IMR-90 (cell line): ENCODE data around the gene RPL18. TPM values are rescaled to one million over a fixed set of nuclear protein-coding genes. Genes with fewer than 3 reads are reported as not detected.

Source experiments
- ATAC-seq: fragments of 200-7000 bp; cut with Tn5 transposase; 2 replicates; pipeline ENCODE4 v1.9.1; 2020; ENCODE audit warnings: low read depth, mild to moderate bottlenecking, moderate library complexity
- BruUV-seq: library from RNA; stranded (reverse); fragments of 400-500 nt; replicated peaks from 2 replicates; lab custom pipeline; 2021; lab: Mats Ljungman, UMichigan
- CTCF ChIA-PET: fragments of 300-600 bp; formaldehyde crosslinking; extraction: SDS; loops from one replicate; lab custom pipeline; 2021; ENCODE audit warnings: antibody characterized with exemption; lab: Yijun Ruan, JAX
- POLR2A ChIA-PET: fragments of 300-600 bp; sonication (Branson Sonifier 250); formaldehyde crosslinking; loops from one replicate; lab custom pipeline; 2022; ENCODE audit warnings: antibody characterized with exemption; ENCODE audit not compliant: unreplicated experiment; lab: Charles Lee
- DNase-seq: peaks from one replicate; pipeline ENCODE4 v3.0.0; 2013
- H2AFZ ChIP-seq: replicated peaks from 2 replicates; pipeline ENCODE3; 2013; ENCODE audit warnings: low read length, mild to moderate bottlenecking; ENCODE audit not compliant: poor library complexity
- H2AK5ac ChIP-seq: 2 replicates; pipeline ENCODE4 v1.6.1; 2013; ENCODE audit warnings: low read depth, low read length, inconsistent platforms
- H2AK9ac ChIP-seq: replicated peaks from 2 replicates; pipeline ENCODE3; 2013; ENCODE audit warnings: mild to moderate bottlenecking, low read depth, low read length, moderate library complexity; ENCODE audit not compliant: poor library complexity
- H2BK120ac ChIP-seq: 2 replicates; pipeline ENCODE4 v1.6.1; 2013; ENCODE audit warnings: low read depth, low read length, inconsistent platforms
- H2BK15ac ChIP-seq: 3 replicates; pipeline ENCODE4 v1.6.1; 2013; ENCODE audit warnings: low read depth, low read length, inconsistent platforms
- H2BK20ac ChIP-seq: 2 replicates; pipeline ENCODE4 v1.6.1; 2013; ENCODE audit warnings: low read depth, mild to moderate bottlenecking, inconsistent platforms, low read length, moderate library complexity
- H2BK5ac ChIP-seq: 2 replicates; pipeline ENCODE4 v1.6.1; 2013; ENCODE audit warnings: mild to moderate bottlenecking, low read depth, low read length, inconsistent platforms; ENCODE audit not compliant: poor library complexity, severe bottlenecking
- H3K14ac ChIP-seq: replicated peaks from 2 replicates; pipeline ENCODE4 v1.6.1; 2013; ENCODE audit warnings: low read depth, low read length, inconsistent platforms
- H3K18ac ChIP-seq: 2 replicates; pipeline ENCODE4 v1.6.1; 2013; ENCODE audit warnings: low read depth, low read length, control low read depth
- H3K23ac ChIP-seq: 2 replicates; pipeline ENCODE4 v1.6.1; 2013; ENCODE audit warnings: low read depth, low read length, inconsistent platforms
- H3K27ac ChIP-seq: 2 replicates; pipeline ENCODE4 v1.5.1; 2013; ENCODE audit warnings: mild to moderate bottlenecking, control low read depth, low read length; ENCODE audit not compliant: insufficient read depth
- H3K27me3 ChIP-seq: 2 replicates; pipeline ENCODE4 v1.6.1; 2013; ENCODE audit warnings: low read length; ENCODE audit not compliant: control insufficient read depth, insufficient read depth
- H3K36me3 ChIP-seq: 2 replicates; pipeline ENCODE4 v1.6.1; 2013; ENCODE audit warnings: low read length, mixed read lengths; ENCODE audit not compliant: control insufficient read depth, insufficient read depth
- H3K4ac ChIP-seq: 2 replicates; pipeline ENCODE4 v1.6.1; 2013; ENCODE audit warnings: low read depth, low read length, inconsistent platforms
- H3K4me1 ChIP-seq: 2 replicates; pipeline ENCODE4 v1.6.1; 2013; ENCODE audit warnings: low read length, mixed read lengths; ENCODE audit not compliant: control insufficient read depth, insufficient read depth
- H3K4me2 ChIP-seq: 2 replicates; pipeline ENCODE4 v1.6.1; 2013; ENCODE audit warnings: low read depth, mild to moderate bottlenecking, control low read depth, low read length, moderate library complexity
- H3K4me3 ChIP-seq: 2 replicates; pipeline ENCODE4 v1.5.1; 2013; ENCODE audit warnings: low read depth, mild to moderate bottlenecking, control low read depth, low read length, moderate library complexity; ENCODE audit not compliant: insufficient read depth
- H3K56ac ChIP-seq: 2 replicates; pipeline ENCODE4 v1.6.1; 2013; ENCODE audit warnings: low read length, inconsistent platforms; ENCODE audit not compliant: insufficient read depth; ENCODE audit errors: extremely low read depth
- H3K79me1 ChIP-seq, 2 experiments: 2 replicates each; pipeline ENCODE4 v1.6.1; 2013; ENCODE audit warnings: low read length in 2 of 2, inconsistent platforms in 1 of 2, low read depth in 1 of 2
- H3K9ac ChIP-seq: 2 replicates; pipeline ENCODE4 v1.6.1; 2013; ENCODE audit warnings: low read depth, low read length, control low read depth
- H3K9me1 ChIP-seq: 2 replicates; pipeline ENCODE4 v1.6.1; 2013; ENCODE audit warnings: low read length, inconsistent platforms; ENCODE audit not compliant: insufficient read depth
- H3K9me3 ChIP-seq: 2 replicates; pipeline ENCODE4 v1.6.1; 2013; ENCODE audit warnings: low read length; ENCODE audit not compliant: control insufficient read depth, insufficient read depth
- H4K20me1 ChIP-seq: 2 replicates; pipeline ENCODE4 v1.6.1; 2013; ENCODE audit warnings: low read length, inconsistent platforms; ENCODE audit not compliant: insufficient read depth
- H4K5ac ChIP-seq: 2 replicates; pipeline ENCODE4 v1.6.1; 2013; ENCODE audit warnings: mild to moderate bottlenecking, low read depth, low read length, control low read depth
- H4K8ac ChIP-seq, 2 experiments: 2 replicates each; pipeline ENCODE4 v1.6.1; 2013; ENCODE audit warnings: low read depth in 2 of 2, low read length in 2 of 2, control low read depth in 1 of 2, inconsistent platforms in 1 of 2
- H4K91ac ChIP-seq: 2 replicates; pipeline ENCODE4 v1.6.1; 2013; ENCODE audit warnings: low read depth, low read length, inconsistent platforms; ENCODE audit not compliant: insufficient read depth
- BHLHE40 ChIP-seq: fragments of 150-350 bp; IDR thresholded peaks from 2 replicates; pipeline ENCODE4 v1.6.1; 2016; ENCODE audit warnings: mild to moderate bottlenecking, low read depth, low read length
- CEBPB ChIP-seq: IDR thresholded peaks from 2 replicates; pipeline ENCODE4 v1.6.1; 2012; ENCODE audit warnings: low read depth, low read length, improper control_type of control experiment
- CHD1 ChIP-seq: IDR thresholded peaks from 2 replicates; pipeline ENCODE4 v1.6.1; 2012; ENCODE audit warnings: low read depth, low read length, improper control_type of control experiment
- FOS ChIP-seq: fragments of 150-350 bp; IDR thresholded peaks from 2 replicates; pipeline ENCODE4 v1.6.1; 2016; ENCODE audit warnings: low read depth, low read length
- MAFK ChIP-seq: IDR thresholded peaks from 2 replicates; pipeline ENCODE4 v1.6.1; 2012; ENCODE audit warnings: low read depth, low read length, improper control_type of control experiment
- MAZ ChIP-seq: IDR thresholded peaks from 2 replicates; pipeline ENCODE4 v1.6.1; 2012; ENCODE audit warnings: low read depth, mild to moderate bottlenecking, low read length, improper control_type of control experiment, moderate library complexity, borderline replicate concordance
- MXI1 ChIP-seq: IDR thresholded peaks from 2 replicates; pipeline ENCODE4 v1.6.1; 2012; ENCODE audit warnings: low read depth, mild to moderate bottlenecking, low read length, moderate library complexity, borderline replicate concordance
- NFE2L2 ChIP-seq: fragments of 150-350 bp; IDR thresholded peaks from 2 replicates; pipeline ENCODE4 v1.6.1; 2016; ENCODE audit warnings: low read depth, mild to moderate bottlenecking, low read length
- POLR2A ChIP-seq: IDR thresholded peaks from 2 replicates; pipeline ENCODE4 v1.6.1; 2012; ENCODE audit warnings: mild to moderate bottlenecking, low read depth, low read length
- RAD21 ChIP-seq: IDR thresholded peaks from 2 replicates; pipeline ENCODE4 v1.6.1; 2012; ENCODE audit warnings: low read length, improper control_type of control experiment
- RCOR1 ChIP-seq: IDR thresholded peaks from 2 replicates; pipeline ENCODE4 v1.6.1; 2012; ENCODE audit warnings: mild to moderate bottlenecking, low read length, improper control_type of control experiment; ENCODE audit not compliant: insufficient replicate concordance
- RFX5 ChIP-seq: IDR thresholded peaks from 2 replicates; pipeline ENCODE4 v1.8.0; 2012; ENCODE audit warnings: low read depth, mild to moderate bottlenecking, low read length, moderate library complexity
- SMC3 ChIP-seq: fragments of 150-350 bp; IDR thresholded peaks from 2 replicates; pipeline ENCODE4 v1.6.1; 2016; ENCODE audit warnings: low read depth, mild to moderate bottlenecking, antibody characterized with exemption, low read length, moderate library complexity
- WGBS, 2 experiments: methylation state at CpG; one replicate each; pipeline versions ENCODE4 v1.1.5 to v1.1.7; 2013; ENCODE audit warnings: missing lambda C conversion rate in 2 of 2; ENCODE audit not compliant: insufficient read length in 1 of 2; ENCODE audit errors: extremely low coverage in 2 of 2; 5-methylcytosine and 5-hydroxymethylcytosine counted together
- dilution Hi-C: fragments of 300-500 bp; cut with HindIII; formaldehyde crosslinking; loops from one replicate; pipeline ENCODE4 v1.14.3; 2018; ENCODE audit warnings: low sequenced_read_pairs; ENCODE audit not compliant: unreplicated experiment
- in situ Hi-C: fragments of 300-500 bp; cut with MboI; formaldehyde crosslinking; loops from 3 replicates; pipeline ENCODE4 v1.14.3; 2019; ENCODE audit warnings: low sequenced_read_pairs, inconsistent platforms, mixed read lengths
- intact Hi-C: fragments of 100-400 bp; cut with micrococcal nuclease; formaldehyde crosslinking; loops from 2 replicates; pipeline ENCODE4 v1.10.0; 2022
- polyA plus RNA-seq, 3 experiments: library from polyadenylated mRNA; depleted of rRNA; stranded (reverse); fragments of >200 nt; gene quantifications; 2 replicates each; pipeline ENCODE4 v1.2.3, GENCODE V29; 2012; ENCODE audit warnings: low replicate concordance in 1 of 3
- total RNA-seq: library from RNA; depleted of rRNA; stranded (reverse); fragments of >200 nt; gene quantifications from 2 replicates; pipeline ENCODE4 v1.2.3, GENCODE V29; 2012
- TF ChIP-seq, protein P1 (sequence below): conservative IDR thresholded peaks from 2 replicates; pipeline ENCODE4 v1.5.1; 2012; ENCODE audit warnings: mild to moderate bottlenecking, low read depth, low read length, improper control_type of control experiment
- TF ChIP-seq, protein P2 (sequence below): fragments of 150-350 bp; IDR thresholded peaks from 2 replicates; pipeline ENCODE4 v1.6.1; 2017; ENCODE audit warnings: mild to moderate bottlenecking, antibody characterized with exemption, low read length, low read depth
- TF ChIP-seq, protein P3 (sequence below): fragments of 150-350 bp; IDR thresholded peaks from 2 replicates; pipeline ENCODE4 v1.6.1; 2016; ENCODE audit warnings: low read depth, mild to moderate bottlenecking, low read length, moderate library complexity, borderline replicate concordance

The RPL18 gene
- total and polyA plus RNA-seq, 2 of the 4 experiments (the other 2 are of a cell fraction) = 1,909 to 2,254 TPM

DNA sequence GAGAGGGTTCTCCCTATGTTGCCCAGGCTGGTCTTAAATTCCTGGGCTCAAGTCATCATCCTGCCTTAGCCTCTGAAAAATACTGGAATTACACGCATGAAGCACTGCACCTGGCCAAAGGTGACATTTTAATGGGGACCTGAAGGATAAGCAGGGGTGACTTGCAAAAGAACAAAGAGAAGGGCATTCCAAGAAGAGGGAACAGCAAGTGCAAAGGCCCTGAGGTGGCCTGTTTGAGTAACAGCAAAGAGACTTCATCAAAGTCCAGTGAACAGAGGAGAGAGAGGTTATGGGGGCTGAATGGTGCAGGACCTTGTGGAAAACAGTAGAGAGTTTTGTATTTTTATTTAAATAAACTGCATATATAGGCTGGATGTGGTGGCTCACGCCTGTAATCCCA is 22.9 kb upstream of the RPL18 start:
- dilution Hi-C loops (no loop called here), in situ Hi-C loops (loop anchor here (10.0 kb wide), 2 partner anchors 193 to 323 kb away; partner anchors contain the start of genes FTL and HSD17B14), intact Hi-C loops (loop anchor here (10.0 kb wide), 1 partner anchor 323 kb away; the partner anchor contains the start of gene FTL)
- no peak overlapping the region for H3K14ac ChIP-seq
- no peak overlapping the region for H4K5ac ChIP-seq
- no peak overlapping the region for H2BK15ac ChIP-seq
- no peaks in the 10 kb centered on the region for H3K36me3 ChIP-seq
- no peak overlapping the region for H2AK5ac ChIP-seq
- H2BK20ac ChIP-seq = no peak overlapping the region
- peaks cover 0 to 4% of the 10 kb centered on the region in 2 experiments; a peak in 2 of 4 replicates for H3K79me1 ChIP-seq
- H3K9ac ChIP-seq = no peak overlapping the region
- H3K27ac ChIP-seq = no peak overlapping the region
- H2AFZ ChIP-seq = no peak overlapping the region
- peaks cover 5% of the 10 kb centered on the region for H3K9me1 ChIP-seq
- 100% methylated on average over 1 of the region's 2 CpGs; no CpG with 5 or more reads in 1 of the 2 experiments for WGBS, 2 experiments
- peaks cover 8% of the 10 kb centered on the region for H3K4me1 ChIP-seq
- no peak overlapping the region for H2AK9ac ChIP-seq
- H3K23ac ChIP-seq = no peak overlapping the region
- no peak overlapping the region for H3K4me2 ChIP-seq
- H2BK5ac ChIP-seq = no peak overlapping the region
- no peak overlapping the region for H3K18ac ChIP-seq
- no peak overlapping the region for H4K8ac ChIP-seq
- H3K56ac ChIP-seq = no peak overlapping the region
- TF ChIP-seq MAZ (no peak), NFE2L2 (no peak), RFX5 (no peak), MAFK (no peak), MXI1 (no peak), CEBPB (no peak), POLR2A (no peak), RAD21 (no peak), RCOR1 (no peak), CHD1 (no peak), SMC3 (no peak), FOS (no peak), BHLHE40 (no peak)
- TF ChIP-seq, protein P1, sequence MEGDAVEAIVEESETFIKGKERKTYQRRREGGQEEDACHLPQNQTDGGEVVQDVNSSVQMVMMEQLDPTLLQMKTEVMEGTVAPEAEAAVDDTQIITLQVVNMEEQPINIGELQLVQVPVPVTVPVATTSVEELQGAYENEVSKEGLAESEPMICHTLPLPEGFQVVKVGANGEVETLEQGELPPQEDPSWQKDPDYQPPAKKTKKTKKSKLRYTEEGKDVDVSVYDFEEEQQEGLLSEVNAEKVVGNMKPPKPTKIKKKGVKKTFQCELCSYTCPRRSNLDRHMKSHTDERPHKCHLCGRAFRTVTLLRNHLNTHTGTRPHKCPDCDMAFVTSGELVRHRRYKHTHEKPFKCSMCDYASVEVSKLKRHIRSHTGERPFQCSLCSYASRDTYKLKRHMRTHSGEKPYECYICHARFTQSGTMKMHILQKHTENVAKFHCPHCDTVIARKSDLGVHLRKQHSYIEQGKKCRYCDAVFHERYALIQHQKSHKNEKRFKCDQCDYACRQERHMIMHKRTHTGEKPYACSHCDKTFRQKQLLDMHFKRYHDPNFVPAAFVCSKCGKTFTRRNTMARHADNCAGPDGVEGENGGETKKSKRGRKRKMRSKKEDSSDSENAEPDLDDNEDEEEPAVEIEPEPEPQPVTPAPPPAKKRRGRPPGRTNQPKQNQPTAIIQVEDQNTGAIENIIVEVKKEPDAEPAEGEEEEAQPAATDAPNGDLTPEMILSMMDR = no peak
- TF ChIP-seq, protein P2, sequence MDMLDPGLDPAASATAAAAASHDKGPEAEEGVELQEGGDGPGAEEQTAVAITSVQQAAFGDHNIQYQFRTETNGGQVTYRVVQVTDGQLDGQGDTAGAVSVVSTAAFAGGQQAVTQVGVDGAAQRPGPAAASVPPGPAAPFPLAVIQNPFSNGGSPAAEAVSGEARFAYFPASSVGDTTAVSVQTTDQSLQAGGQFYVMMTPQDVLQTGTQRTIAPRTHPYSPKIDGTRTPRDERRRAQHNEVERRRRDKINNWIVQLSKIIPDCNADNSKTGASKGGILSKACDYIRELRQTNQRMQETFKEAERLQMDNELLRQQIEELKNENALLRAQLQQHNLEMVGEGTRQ = no peak
- TF ChIP-seq, protein P3, sequence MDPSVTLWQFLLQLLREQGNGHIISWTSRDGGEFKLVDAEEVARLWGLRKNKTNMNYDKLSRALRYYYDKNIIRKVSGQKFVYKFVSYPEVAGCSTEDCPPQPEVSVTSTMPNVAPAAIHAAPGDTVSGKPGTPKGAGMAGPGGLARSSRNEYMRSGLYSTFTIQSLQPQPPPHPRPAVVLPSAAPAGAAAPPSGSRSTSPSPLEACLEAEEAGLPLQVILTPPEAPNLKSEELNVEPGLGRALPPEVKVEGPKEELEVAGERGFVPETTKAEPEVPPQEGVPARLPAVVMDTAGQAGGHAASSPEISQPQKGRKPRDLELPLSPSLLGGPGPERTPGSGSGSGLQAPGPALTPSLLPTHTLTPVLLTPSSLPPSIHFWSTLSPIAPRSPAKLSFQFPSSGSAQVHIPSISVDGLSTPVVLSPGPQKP = no peak
- no peak overlapping the region for H3K4ac ChIP-seq
- BruUV-seq = no TSS peak
- ATAC-seq (no peak), DNase-seq (no peak)
- ChIA-PET POLR2A (no interaction called here), CTCF (no interaction called here)
- no peak overlapping the region for H2BK120ac ChIP-seq
- H3K27me3 ChIP-seq = no peaks in the 10 kb centered on the region
- no peaks in the 10 kb centered on the region for H3K9me3 ChIP-seq
- H3K4me3 ChIP-seq = no peak overlapping the region
- H4K20me1 ChIP-seq = peaks cover 3% of the 10 kb centered on the region; the same call in 1 of the 2 replicates
- H4K91ac ChIP-seq = no peak overlapping the region
